IMR-90 (cell line): ENCODE results near the gene MSH5. TPM values are rescaled to one million over a fixed set of nuclear protein-coding genes. Genes with fewer than 3 reads are reported as not detected.
A peak's percentile ranks its signal among the peaks of the same experiment; 100 is the strongest.

ENCODE experiments used
- ATAC-seq: fragments of 200-7000 bp; cut with Tn5 transposase; 2 replicates; pipeline ENCODE4 v1.9.1; 2020; ENCODE audit warnings: low read depth, mild to moderate bottlenecking, moderate library complexity
- BruUV-seq: library from RNA; stranded (reverse); fragments of 400-500 nt; replicated peaks from 2 replicates; lab custom pipeline; 2021; lab: Mats Ljungman, UMichigan
- CTCF ChIA-PET: fragments of 300-600 bp; formaldehyde crosslinking; extraction: SDS; loops from one replicate; lab custom pipeline; 2021; ENCODE audit warnings: antibody characterized with exemption; lab: Yijun Ruan, JAX
- POLR2A ChIA-PET: fragments of 300-600 bp; sonication (Branson Sonifier 250); formaldehyde crosslinking; loops from one replicate; lab custom pipeline; 2022; ENCODE audit warnings: antibody characterized with exemption; ENCODE audit not compliant: unreplicated experiment; lab: Charles Lee
- DNase-seq: peaks from one replicate; pipeline ENCODE4 v3.0.0; 2013
- H2AFZ ChIP-seq: replicated peaks from 2 replicates; pipeline ENCODE3; 2013; ENCODE audit warnings: low read length, mild to moderate bottlenecking; ENCODE audit not compliant: poor library complexity
- H2AK5ac ChIP-seq: 2 replicates; pipeline ENCODE4 v1.6.1; 2013; ENCODE audit warnings: low read depth, low read length, inconsistent platforms
- H2AK9ac ChIP-seq: replicated peaks from 2 replicates; pipeline ENCODE3; 2013; ENCODE audit warnings: mild to moderate bottlenecking, low read depth, low read length, moderate library complexity; ENCODE audit not compliant: poor library complexity
- H2BK120ac ChIP-seq: 2 replicates; pipeline ENCODE4 v1.6.1; 2013; ENCODE audit warnings: low read depth, low read length, inconsistent platforms
- H2BK15ac ChIP-seq: 3 replicates; pipeline ENCODE4 v1.6.1; 2013; ENCODE audit warnings: low read depth, low read length, inconsistent platforms
- H2BK20ac ChIP-seq: 2 replicates; pipeline ENCODE4 v1.6.1; 2013; ENCODE audit warnings: low read depth, mild to moderate bottlenecking, inconsistent platforms, low read length, moderate library complexity
- H2BK5ac ChIP-seq: 2 replicates; pipeline ENCODE4 v1.6.1; 2013; ENCODE audit warnings: mild to moderate bottlenecking, low read depth, low read length, inconsistent platforms; ENCODE audit not compliant: poor library complexity, severe bottlenecking
- H3K14ac ChIP-seq: replicated peaks from 2 replicates; pipeline ENCODE4 v1.6.1; 2013; ENCODE audit warnings: low read depth, low read length, inconsistent platforms
- H3K18ac ChIP-seq: 2 replicates; pipeline ENCODE4 v1.6.1; 2013; ENCODE audit warnings: low read depth, low read length, control low read depth
- H3K23ac ChIP-seq: 2 replicates; pipeline ENCODE4 v1.6.1; 2013; ENCODE audit warnings: low read depth, low read length, inconsistent platforms
- H3K27ac ChIP-seq: 2 replicates; pipeline ENCODE4 v1.5.1; 2013; ENCODE audit warnings: mild to moderate bottlenecking, control low read depth, low read length; ENCODE audit not compliant: insufficient read depth
- H3K27me3 ChIP-seq: 2 replicates; pipeline ENCODE4 v1.6.1; 2013; ENCODE audit warnings: low read length; ENCODE audit not compliant: control insufficient read depth, insufficient read depth
- H3K36me3 ChIP-seq: 2 replicates; pipeline ENCODE4 v1.6.1; 2013; ENCODE audit warnings: low read length, mixed read lengths; ENCODE audit not compliant: control insufficient read depth, insufficient read depth
- H3K4ac ChIP-seq: 2 replicates; pipeline ENCODE4 v1.6.1; 2013; ENCODE audit warnings: low read depth, low read length, inconsistent platforms
- H3K4me1 ChIP-seq: 2 replicates; pipeline ENCODE4 v1.6.1; 2013; ENCODE audit warnings: low read length, mixed read lengths; ENCODE audit not compliant: control insufficient read depth, insufficient read depth
- H3K4me2 ChIP-seq: 2 replicates; pipeline ENCODE4 v1.6.1; 2013; ENCODE audit warnings: low read depth, mild to moderate bottlenecking, control low read depth, low read length, moderate library complexity
- H3K4me3 ChIP-seq: 2 replicates; pipeline ENCODE4 v1.5.1; 2013; ENCODE audit warnings: low read depth, mild to moderate bottlenecking, control low read depth, low read length, moderate library complexity; ENCODE audit not compliant: insufficient read depth
- H3K56ac ChIP-seq: 2 replicates; pipeline ENCODE4 v1.6.1; 2013; ENCODE audit warnings: low read length, inconsistent platforms; ENCODE audit not compliant: insufficient read depth; ENCODE audit errors: extremely low read depth
- H3K79me1 ChIP-seq, 2 experiments: 2 replicates each; pipeline ENCODE4 v1.6.1; 2013; ENCODE audit warnings: low read length in 2 of 2, inconsistent platforms in 1 of 2, low read depth in 1 of 2
- H3K9ac ChIP-seq: 2 replicates; pipeline ENCODE4 v1.6.1; 2013; ENCODE audit warnings: low read depth, low read length, control low read depth
- H3K9me1 ChIP-seq: 2 replicates; pipeline ENCODE4 v1.6.1; 2013; ENCODE audit warnings: low read length, inconsistent platforms; ENCODE audit not compliant: insufficient read depth
- H3K9me3 ChIP-seq: 2 replicates; pipeline ENCODE4 v1.6.1; 2013; ENCODE audit warnings: low read length; ENCODE audit not compliant: control insufficient read depth, insufficient read depth
- H4K20me1 ChIP-seq: 2 replicates; pipeline ENCODE4 v1.6.1; 2013; ENCODE audit warnings: low read length, inconsistent platforms; ENCODE audit not compliant: insufficient read depth
- H4K5ac ChIP-seq: 2 replicates; pipeline ENCODE4 v1.6.1; 2013; ENCODE audit warnings: mild to moderate bottlenecking, low read depth, low read length, control low read depth
- H4K8ac ChIP-seq, 2 experiments: 2 replicates each; pipeline ENCODE4 v1.6.1; 2013; ENCODE audit warnings: low read depth in 2 of 2, low read length in 2 of 2, control low read depth in 1 of 2, inconsistent platforms in 1 of 2
- H4K91ac ChIP-seq: 2 replicates; pipeline ENCODE4 v1.6.1; 2013; ENCODE audit warnings: low read depth, low read length, inconsistent platforms; ENCODE audit not compliant: insufficient read depth
- FOS ChIP-seq: fragments of 150-350 bp; IDR thresholded peaks from 2 replicates; pipeline ENCODE4 v1.6.1; 2016; ENCODE audit warnings: low read depth, low read length
- NFE2L2 ChIP-seq: fragments of 150-350 bp; IDR thresholded peaks from 2 replicates; pipeline ENCODE4 v1.6.1; 2016; ENCODE audit warnings: low read depth, mild to moderate bottlenecking, low read length
- RCOR1 ChIP-seq: IDR thresholded peaks from 2 replicates; pipeline ENCODE4 v1.6.1; 2012; ENCODE audit warnings: mild to moderate bottlenecking, low read length, improper control_type of control experiment; ENCODE audit not compliant: insufficient replicate concordance
- RFX5 ChIP-seq: IDR thresholded peaks from 2 replicates; pipeline ENCODE4 v1.8.0; 2012; ENCODE audit warnings: low read depth, mild to moderate bottlenecking, low read length, moderate library complexity
- WGBS, 2 experiments: methylation state at CpG; one replicate each; pipeline versions ENCODE4 v1.1.5 to v1.1.7; 2013; ENCODE audit warnings: missing lambda C conversion rate in 2 of 2; ENCODE audit not compliant: insufficient read length in 1 of 2; ENCODE audit errors: extremely low coverage in 2 of 2; 5-methylcytosine and 5-hydroxymethylcytosine counted together
- dilution Hi-C: fragments of 300-500 bp; cut with HindIII; formaldehyde crosslinking; loops from one replicate; pipeline ENCODE4 v1.14.3; 2018; ENCODE audit warnings: low sequenced_read_pairs; ENCODE audit not compliant: unreplicated experiment
- in situ Hi-C: fragments of 300-500 bp; cut with MboI; formaldehyde crosslinking; loops from 3 replicates; pipeline ENCODE4 v1.14.3; 2019; ENCODE audit warnings: low sequenced_read_pairs, inconsistent platforms, mixed read lengths
- intact Hi-C: fragments of 100-400 bp; cut with micrococcal nuclease; formaldehyde crosslinking; loops from 2 replicates; pipeline ENCODE4 v1.10.0; 2022
- polyA plus RNA-seq, 3 experiments: library from polyadenylated mRNA; depleted of rRNA; stranded (reverse); fragments of >200 nt; gene quantifications; 2 replicates each; pipeline ENCODE4 v1.2.3, GENCODE V29; 2012; ENCODE audit warnings: low replicate concordance in 1 of 3
- total RNA-seq: library from RNA; depleted of rRNA; stranded (reverse); fragments of >200 nt; gene quantifications from 2 replicates; pipeline ENCODE4 v1.2.3, GENCODE V29; 2012

Gene MSH5
- total and polyA plus RNA-seq, 2 of the 4 experiments (the other 2 are of a cell fraction), result 5.6 to 15.7 TPM

GRCh38 chr6:31775184-31775583 lies 35.4 kb downstream of the MSH5 start:
- ChIA-PET POLR2A (no interaction called here), CTCF (interaction anchor here (0.9 to 1.2 kb wide), 2 partner anchors 16 to 21 kb away, joined by 3 to 4 read pairs; partner anchors contain the start of gene VARS1)
- no TSS peak for BruUV-seq
- no CpG with 5 or more reads among the region's 4 CpGs for WGBS, 2 experiments
- Histone ChIP-seq H2BK5ac (no peak overlapping the region), H3K9ac (no peak overlapping the region), H3K56ac (no peak overlapping the region), H3K36me3 (peaks cover 20% of the 10 kb centered on the region), H3K4ac (no peak overlapping the region), H4K5ac (no peak overlapping the region), H3K4me3 (no peak overlapping the region), H3K4me2 (no peak overlapping the region), H3K9me1 (0 out of 2 replicates have a peak, but pooled peaks cover 8% of the 10 kb centered on the region), H3K79me1 (0 out of 4 replicates have a peak, but pooled peaks cover 0 to 2% of the 10 kb centered on the region in 2 experiments), H2AFZ (peak overlapping the region; percentile 41), H2BK120ac (no peak overlapping the region), H2BK20ac (no peak overlapping the region), H4K20me1 (no peaks in the 10 kb centered on the region), H3K14ac (no peak overlapping the region), H3K27ac (no peak overlapping the region), H3K27me3 (no peaks in the 10 kb centered on the region), H3K18ac (no peak overlapping the region), H3K4me1 (peaks cover 10% of the 10 kb centered on the region), H4K91ac (no peak overlapping the region), H3K23ac (no peak overlapping the region), H2AK9ac (peak overlapping the region; percentile 55), H2BK15ac (no peak overlapping the region), H4K8ac (no peak overlapping the region), H2AK5ac (peak overlapping the region; percentile 33), H3K9me3 (no peaks in the 10 kb centered on the region)
- intact Hi-C loops, result no loop called here
- dilution Hi-C loops, result no loop called here
- DNase-seq (no peak), ATAC-seq (no peak)
- in situ Hi-C loops, result no loop called here
- TF ChIP-seq RCOR1, result no peak
- TF ChIP-seq RFX5, result no peak
- no peak for TF ChIP-seq FOS
- no peak for TF ChIP-seq NFE2L2
